KMS-11 (cell line): ENCODE measurements around the gene ZDHHC12.

Source experiments
- H2AFZ ChIP-seq: fragments of 200-600 bp; sonication (generic); 2 replicates; pipeline ENCODE4 v1.6.1; 2016; ENCODE audit warnings: antibody characterized with exemption, mixed run types, low read depth
- H3K27ac ChIP-seq: fragments of 200-600 bp; sonication (generic); 2 replicates; pipeline ENCODE4 v1.6.1; 2016; ENCODE audit warnings: mild to moderate bottlenecking, mixed run types
- H3K27me3 ChIP-seq: fragments of 200-600 bp; sonication (generic); 2 replicates; pipeline ENCODE4 v1.6.1; 2017; ENCODE audit warnings: mild to moderate bottlenecking, low read depth, mixed run types, moderate library complexity; ENCODE audit not compliant: insufficient read depth
- H3K36me3 ChIP-seq: fragments of 200-600 bp; sonication (generic); 2 replicates; pipeline ENCODE4 v1.6.1; 2017; ENCODE audit warnings: mild to moderate bottlenecking, mixed run types; ENCODE audit not compliant: insufficient read depth
- H3K4me1 ChIP-seq: fragments of 200-600 bp; sonication (generic); 2 replicates; pipeline ENCODE4 v1.6.1; 2016; ENCODE audit warnings: mild to moderate bottlenecking, low read depth, mixed run types; ENCODE audit not compliant: poor library complexity, severe bottlenecking
- H3K4me2 ChIP-seq: fragments of 200-600 bp; sonication (generic); 2 replicates; pipeline ENCODE4 v1.7.0; 2016; ENCODE audit warnings: mild to moderate bottlenecking, mixed run types
- H3K4me3 ChIP-seq: fragments of 200-600 bp; sonication (generic); IDR thresholded peaks from 2 replicates; pipeline ENCODE4 v1.6.1; 2017; ENCODE audit warnings: low read depth, low read length, mixed read lengths; ENCODE audit not compliant: insufficient read depth
- H3K79me2 ChIP-seq: fragments of 200-600 bp; sonication (generic); 2 replicates; pipeline ENCODE4 v1.6.1; 2016; ENCODE audit warnings: low read depth, mixed run types; ENCODE audit not compliant: insufficient read depth
- H3K9ac ChIP-seq: fragments of 200-600 bp; sonication (generic); 2 replicates; pipeline ENCODE4 v1.6.1; 2016; ENCODE audit warnings: mild to moderate bottlenecking, mixed run types
- H4K20me1 ChIP-seq: fragments of 200-600 bp; sonication (generic); 2 replicates; pipeline ENCODE4 v1.6.1; 2016; ENCODE audit warnings: mild to moderate bottlenecking, mixed run types; ENCODE audit not compliant: insufficient read depth
- CTCF ChIP-seq: fragments of 200-600 bp; sonication (generic); conservative IDR thresholded peaks from 2 replicates; pipeline ENCODE4 v1.6.1; 2017; ENCODE audit warnings: low read depth, mild to moderate bottlenecking, antibody characterized with exemption, low read length, moderate library complexity, mixed read lengths

The ZDHHC12 gene

GRCh38 chr9:128762671-128763449 lies 38.9 kb upstream of the ZDHHC12 start:
- no peak overlapping the region for H3K4me3 ChIP-seq
- no peaks in the 10 kb centered on the region for H3K79me2 ChIP-seq
- H2AFZ ChIP-seq = no peak overlapping the region
- H3K9ac ChIP-seq = no peak overlapping the region
- no peaks in the 10 kb centered on the region for H3K4me1 ChIP-seq
- no peaks in the 10 kb centered on the region for H4K20me1 ChIP-seq
- H3K27ac ChIP-seq = no peak overlapping the region
- no peak for TF ChIP-seq CTCF
- H3K4me2 ChIP-seq = no peak overlapping the region
- H3K36me3 ChIP-seq = no peaks in the 10 kb centered on the region
- H3K27me3 ChIP-seq = no peaks in the 10 kb centered on the region

DNA sequence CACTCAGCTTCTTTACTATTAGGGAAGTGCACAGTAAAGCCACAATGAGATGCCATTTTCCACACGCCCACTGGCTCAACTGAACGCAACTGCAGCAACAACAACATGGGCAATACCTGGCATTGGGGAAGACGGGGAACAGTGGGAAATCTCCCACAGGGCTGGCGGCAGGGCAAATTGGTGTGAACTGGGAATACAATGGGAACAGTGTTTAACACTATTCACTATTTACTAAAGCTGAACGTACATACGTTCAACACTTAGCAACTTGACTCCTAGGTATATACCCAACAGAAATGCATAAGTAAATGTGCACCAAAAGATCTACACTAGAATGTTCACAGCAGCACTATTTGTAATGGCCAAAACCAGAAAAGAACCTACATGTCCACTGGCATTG lies 33.7 kb upstream of the ZDHHC12 start:
- H3K27me3 ChIP-seq = no peaks in the 10 kb centered on the region
- H3K4me2 ChIP-seq = no peak overlapping the region
- no peak overlapping the region for H3K27ac ChIP-seq
- no peak overlapping the region for H3K9ac ChIP-seq
- no peak for TF ChIP-seq CTCF
- H3K79me2 ChIP-seq = no peaks in the 10 kb centered on the region
- H3K4me1 ChIP-seq = no peaks in the 10 kb centered on the region
- no peak overlapping the region for H2AFZ ChIP-seq
- H3K4me3 ChIP-seq = no peak overlapping the region
- no peaks in the 10 kb centered on the region for H4K20me1 ChIP-seq
- no peaks in the 10 kb centered on the region for H3K36me3 ChIP-seq

- no peaks in the 10 kb centered on the region for H3K79me2 ChIP-seq
- no peak overlapping the region for H3K4me3 ChIP-seq
- H3K27me3 ChIP-seq = no peaks in the 10 kb centered on the region
- H3K4me1 ChIP-seq = no peaks in the 10 kb centered on the region
- H2AFZ ChIP-seq = no peak overlapping the region
- no peaks in the 10 kb centered on the region for H4K20me1 ChIP-seq
- no peak for TF ChIP-seq CTCF
- H3K4me2 ChIP-seq = no peak overlapping the region
- no peak overlapping the region for H3K27ac ChIP-seq
- H3K36me3 ChIP-seq = no peaks in the 10 kb centered on the region
- no peak overlapping the region for H3K9ac ChIP-seq
Measured at GRCh38 chr9:128753627-128754026, 29.7 kb upstream of the ZDHHC12 start.

DNA sequence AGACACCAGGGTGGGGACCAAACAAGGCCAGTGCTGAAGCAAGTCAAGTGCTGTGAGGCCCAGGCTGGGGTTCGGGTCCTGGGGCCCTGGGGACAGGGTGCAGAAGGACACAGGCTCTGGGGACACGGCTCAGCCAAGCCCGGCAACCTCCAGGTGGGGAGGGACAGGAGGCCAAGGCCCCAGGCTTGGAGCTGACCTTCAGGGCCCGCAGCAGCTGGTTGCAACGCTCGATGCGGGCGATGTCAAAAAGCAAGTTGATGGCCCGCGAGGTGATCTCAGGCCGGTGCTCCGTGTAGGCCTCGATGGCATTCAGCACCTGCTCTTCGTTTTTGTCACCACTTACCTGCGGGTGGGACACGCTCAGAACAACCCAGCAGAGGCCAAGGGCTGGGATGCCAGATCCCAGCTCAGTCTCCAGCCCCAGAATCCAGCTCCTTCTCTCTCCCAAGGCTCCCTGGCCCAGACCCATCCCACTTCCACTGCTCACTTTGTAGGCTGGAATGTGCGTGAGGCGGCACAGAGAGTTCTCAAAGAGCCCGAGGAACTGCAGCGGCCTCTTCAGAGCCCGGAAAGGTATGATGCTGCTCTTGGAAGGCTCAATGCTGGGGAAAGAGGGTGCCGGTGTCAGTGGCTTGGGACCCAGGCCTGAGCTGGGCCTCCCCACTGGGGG lies 27.1 kb upstream of the ZDHHC12 start:
- Histone ChIP-seq H3K27ac (no peak overlapping the region), H3K4me2 (no peak overlapping the region), H3K9ac (no peak overlapping the region), H3K4me1 (no peaks in the 10 kb centered on the region), H2AFZ (no peak overlapping the region), H3K4me3 (no peak overlapping the region), H3K27me3 (no peaks in the 10 kb centered on the region), H3K36me3 (no peaks in the 10 kb centered on the region), H4K20me1 (no peaks in the 10 kb centered on the region), H3K79me2 (no peaks in the 10 kb centered on the region)
- no peak for TF ChIP-seq CTCF
